Mammary epithelial cell (primary cell): Measurements from ENCODE around the gene MBP.

ENCODE experiments used
- CTCF ChIP-seq, 2 donors: IDR thresholded peaks in 1 of 2; conservative IDR thresholded peaks in 1 of 2; 2 replicates each; pipeline ENCODE4 v1.5.1; 2011 to 2012; ENCODE audit warnings: inconsistent platforms in 2 of 2, low read length in 2 of 2, mild to moderate bottlenecking in 2 of 2, control low read depth in 1 of 2, low read depth in 1 of 2; ENCODE audit not compliant: insufficient read depth in 1 of 2; ENCODE audit errors: extremely low read depth in 1 of 2
- EZH2 ChIP-seq: IDR thresholded peaks from 2 replicates; pipeline ENCODE4 v1.6.1; 2012; ENCODE audit warnings: low read length, inconsistent platforms, borderline replicate concordance

DNA sequence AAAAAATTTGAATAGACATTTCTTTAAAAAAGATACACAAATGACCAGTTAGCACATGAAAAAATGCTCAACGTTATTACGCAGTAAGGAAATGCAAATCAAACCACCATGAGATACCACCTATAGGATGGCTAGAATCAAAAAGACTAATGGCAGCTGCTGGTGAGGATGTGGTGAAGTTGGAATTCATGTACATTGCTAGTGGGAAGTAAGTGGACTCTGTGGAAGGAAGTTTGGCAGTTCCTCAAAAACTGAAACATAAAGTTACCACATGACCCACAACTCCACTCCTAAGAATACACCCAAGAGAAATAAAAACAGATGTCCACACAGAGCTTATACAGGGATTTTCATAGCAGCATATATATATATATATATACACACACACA is 51.2 kb downstream of the MBP start:
- TF ChIP-seq CTCF (conservative IDR thresholded peaks at IDR 0.05 in 1 of 2, IDR thresholded peaks at IDR 0.05 in 1 of 2; ENCODE audit: extremely low read depth in 1 of 2, insufficient read depth in 1 of 2, low read depth in 1 of 2, low read length in 2 of 2) (no peak), EZH2 (no peak)
